ENCODE measurements around the gene FILIP1.
"Not testable (repeated sequence)": the region's sequence is repeated elsewhere in the genome, so short reads cannot be mapped to it uniquely, and the experiment has no call there.

Gene FILIP1

GRCh38 chr6:75419980-75420379 is 73.6 kb downstream of the FILIP1 start:
- DNase-seq (ENCODE audit: low spot score) = no peak

GRCh38 chr6:75419416-75419815 is 74.2 kb downstream of the FILIP1 start:
- no peak for DNase-seq (ENCODE audit: low spot score)

DNA sequence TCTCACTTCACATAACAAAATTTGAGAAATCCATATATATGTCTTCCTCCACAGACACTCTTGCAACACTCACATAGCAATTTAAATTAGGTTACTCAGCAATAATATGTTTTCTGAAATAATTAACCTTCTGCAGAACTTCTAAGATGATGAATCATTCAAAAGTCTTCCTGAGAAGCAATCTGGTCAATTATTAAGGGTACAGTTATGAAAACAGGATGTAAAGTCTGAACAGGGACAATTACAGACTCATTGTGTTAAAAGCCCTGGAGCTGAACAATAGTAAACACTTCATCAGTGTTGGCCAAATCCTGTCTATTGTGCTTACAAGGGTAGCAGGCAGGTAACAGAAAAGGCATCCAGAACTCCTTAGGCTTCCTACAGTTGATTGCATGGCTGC is 75.4 kb downstream of the FILIP1 start:
- no peak for DNase-seq (ENCODE audit: low spot score)

DNA sequence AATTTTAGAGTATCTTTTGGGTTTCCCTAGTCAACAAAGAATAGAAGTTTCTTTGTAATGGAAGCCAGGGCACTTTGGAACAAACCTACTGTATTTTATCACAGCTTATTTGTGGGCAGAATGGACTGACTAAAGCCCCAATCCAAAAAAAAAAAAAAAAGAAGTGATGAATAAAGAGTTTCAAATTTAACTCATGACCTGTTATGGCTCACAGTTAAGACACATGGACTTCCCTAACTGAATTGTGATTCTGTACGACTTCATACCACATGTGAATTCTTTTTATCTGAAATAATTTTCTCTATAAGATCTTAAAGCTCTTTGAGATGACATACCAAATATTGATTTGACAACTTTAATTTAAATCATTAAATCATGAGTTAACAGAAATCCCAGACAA is 77.2 kb downstream of the FILIP1 start:
- DNase-seq (ENCODE audit: low spot score) = no peak

DNA sequence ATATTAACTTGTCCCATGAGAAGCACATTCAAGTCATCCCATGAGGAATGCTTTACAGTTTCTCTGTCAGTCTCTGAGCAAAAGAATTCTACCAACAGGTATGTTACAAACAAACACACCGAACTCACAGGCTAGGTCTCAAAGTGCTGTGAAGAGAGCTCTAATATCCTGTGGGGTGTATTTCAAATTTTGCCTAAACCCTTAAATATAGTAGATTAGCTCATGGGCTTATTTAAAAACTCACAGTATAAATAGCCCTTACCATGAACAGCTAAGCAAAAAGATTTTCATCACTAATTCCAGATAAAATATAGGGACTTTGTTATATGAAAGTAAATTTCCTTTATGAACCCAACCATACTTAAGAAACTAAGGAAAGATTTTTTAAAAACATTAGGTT is 77.8 kb downstream of the FILIP1 start:
- no peak for DNase-seq (ENCODE audit: low spot score)

GRCh38 chr6:75414445-75415021 is 79.1 kb downstream of the FILIP1 start:
- no peak for DNase-seq (ENCODE audit: low spot score)

- DNase-seq (ENCODE audit: low spot score) = no peak
These were observed 80.5 kb downstream of the FILIP1 start for GRCh38 chr6:75412969-75413662.

DNA sequence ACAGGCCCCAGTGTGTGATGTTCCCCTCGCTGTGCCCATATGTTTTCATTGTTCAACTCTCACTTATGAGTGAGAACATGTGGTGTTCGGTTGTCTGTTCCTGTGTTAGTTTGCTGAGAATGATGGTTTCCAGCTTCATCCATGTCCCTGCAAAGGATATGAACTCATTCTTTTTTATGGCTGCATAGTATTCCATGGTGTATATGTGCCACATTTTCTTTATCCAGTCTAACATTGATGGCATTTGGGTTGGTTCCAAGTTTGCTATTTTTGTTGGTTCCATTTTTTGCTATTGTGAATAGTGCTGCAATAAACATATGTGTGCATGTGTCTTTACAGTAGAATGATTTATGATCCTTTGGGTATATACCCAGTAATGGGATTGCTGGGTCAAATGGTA is 83.0 kb downstream of the FILIP1 start:
- DNase-seq (ENCODE audit: low spot score) = not testable (repeated sequence)

DNA sequence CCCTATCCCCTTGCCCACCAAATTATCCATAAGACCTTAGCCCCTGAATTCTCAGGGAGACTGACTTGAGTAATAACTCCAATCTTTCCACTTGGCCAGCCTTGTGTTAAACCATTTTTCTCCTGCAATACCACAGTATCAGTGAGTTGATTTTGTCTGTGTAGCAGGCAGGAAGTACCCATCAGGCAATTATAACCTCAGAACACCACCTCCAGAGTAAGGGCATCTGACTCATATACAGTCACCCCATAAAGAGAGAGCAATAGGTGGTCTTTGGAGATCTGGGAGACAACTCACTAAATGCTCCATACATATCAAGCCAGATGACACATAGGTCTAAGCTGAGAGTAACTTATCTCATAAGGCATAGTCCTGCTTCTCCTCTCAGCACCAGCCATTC is 83.7 kb downstream of the FILIP1 start:
- DNase-seq (ENCODE audit: low spot score) = no peak

DNA sequence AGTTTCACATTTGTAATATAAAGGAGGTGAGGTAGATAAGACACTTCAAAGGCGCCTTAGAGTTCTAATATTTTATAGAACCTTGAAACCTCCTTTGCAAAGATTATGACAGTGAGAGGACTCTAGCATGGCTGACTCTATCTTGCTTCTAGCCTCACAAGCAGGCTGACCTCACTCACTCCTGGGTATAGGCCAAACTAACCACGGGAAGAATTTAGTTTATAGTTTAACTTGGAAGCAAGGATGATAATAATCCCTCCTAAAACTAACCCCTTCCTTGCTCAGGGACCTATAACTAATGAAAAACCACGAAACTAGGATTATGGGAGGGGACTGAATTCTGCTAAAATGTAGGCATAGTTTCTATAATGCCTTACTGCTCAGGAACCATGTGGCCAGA is 84.3 kb downstream of the FILIP1 start:
- no peak for DNase-seq (ENCODE audit: low spot score)

DNA sequence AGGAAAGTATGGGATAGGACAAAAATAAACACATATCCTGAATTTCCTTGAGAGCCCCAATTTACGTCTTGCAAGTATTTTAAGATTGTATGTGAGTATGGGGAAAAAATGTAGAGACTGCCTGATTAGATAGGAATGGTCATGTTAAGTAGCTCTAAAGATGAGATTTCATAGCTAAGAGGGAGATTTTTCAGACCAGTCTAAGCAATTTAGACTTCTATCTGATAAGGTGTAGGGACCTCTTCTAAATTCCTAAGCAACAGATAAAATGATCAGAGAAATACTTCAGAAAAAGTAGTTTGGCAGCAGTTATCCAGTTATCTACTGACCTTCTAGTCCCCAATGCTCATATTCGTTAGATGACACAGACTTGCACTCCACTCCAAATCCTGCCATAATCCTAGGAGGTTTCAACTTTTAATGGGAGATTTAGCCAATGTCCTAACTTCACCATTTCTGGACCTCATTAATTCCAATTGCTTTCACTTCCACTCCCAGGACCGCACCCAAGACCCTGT is 90.0 kb downstream of the FILIP1 start:
- no peak for DNase-seq (ENCODE audit: low spot score)

DNA sequence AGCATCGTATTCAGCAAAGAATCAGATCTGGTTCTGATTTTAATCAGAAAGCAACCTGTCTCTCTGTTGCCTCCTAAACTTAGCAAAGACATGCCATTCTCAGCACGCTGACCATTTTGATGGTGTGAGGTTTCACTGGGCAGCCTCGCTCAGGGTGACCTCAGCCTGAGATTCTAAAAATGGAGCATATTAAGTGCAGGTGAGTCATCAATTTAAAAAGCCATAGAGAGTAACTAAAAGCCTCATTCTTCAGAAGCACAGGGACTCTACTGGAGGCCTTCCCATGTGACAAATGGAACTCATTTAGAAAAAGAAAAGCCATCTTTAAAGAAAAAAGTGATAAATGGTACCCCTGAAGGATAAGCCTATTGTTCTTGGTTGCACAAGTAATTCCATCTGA is 91.3 kb downstream of the FILIP1 start:
- DNase-seq (ENCODE audit: low spot score) = no peak

GRCh38 chr6:75397656-75398465 is 95.7 kb downstream of the FILIP1 start:
- no peak for DNase-seq (ENCODE audit: low spot score)

DNA sequence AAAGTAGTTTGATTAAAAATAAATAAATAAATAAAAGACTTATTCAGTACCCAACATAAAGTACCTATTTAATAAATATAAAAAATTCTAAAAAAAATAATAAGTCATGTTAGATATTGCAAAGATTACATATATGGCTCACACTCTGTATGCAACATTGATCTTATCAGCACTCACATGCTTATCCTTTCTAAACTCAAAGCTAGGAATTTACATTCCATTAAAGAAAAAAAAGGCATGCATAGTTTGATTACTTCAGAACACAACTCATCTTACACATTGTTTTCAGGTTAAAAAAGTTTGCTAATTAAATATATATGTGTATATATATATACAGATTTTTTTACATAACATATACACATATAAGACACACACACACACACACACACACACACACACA is 96.4 kb downstream of the FILIP1 start:
- no peak for DNase-seq (ENCODE audit: low spot score)

DNA sequence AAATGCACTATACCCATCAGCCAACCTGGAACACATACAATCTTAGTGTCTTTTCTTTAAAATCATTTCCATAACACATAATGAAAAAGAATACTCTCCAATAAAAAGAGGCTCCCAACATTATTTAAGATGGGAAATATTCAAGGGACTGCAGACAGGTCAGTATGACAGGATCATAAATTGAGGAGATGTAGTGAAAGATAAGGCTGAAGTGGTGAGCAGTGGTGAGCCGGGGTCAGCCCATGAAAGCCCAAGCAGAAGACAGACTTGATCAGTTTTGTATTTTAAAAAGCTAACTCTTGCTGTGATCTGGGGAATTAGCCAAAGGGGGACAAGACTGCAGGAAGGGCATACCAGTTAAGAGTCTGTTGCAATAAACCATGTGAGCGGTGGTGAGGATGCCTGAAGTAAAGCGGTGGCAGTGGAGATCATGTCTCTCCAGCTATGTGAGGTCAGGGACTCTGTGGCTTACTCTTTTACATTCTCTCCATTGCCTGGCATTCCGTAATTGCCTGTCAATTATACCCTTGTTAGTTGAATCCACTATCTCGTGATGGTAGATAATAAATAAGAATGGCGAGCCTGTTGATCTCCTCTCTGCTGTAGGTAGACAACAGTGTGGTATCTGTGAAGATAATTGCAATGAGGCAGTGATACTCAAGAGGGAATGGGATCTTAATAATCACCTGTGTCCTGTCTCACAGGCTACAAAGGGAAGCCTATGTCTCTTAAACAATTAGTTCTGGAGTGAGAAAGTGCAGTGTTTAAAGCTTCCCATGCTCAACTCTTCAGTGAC is 97.4 kb downstream of the FILIP1 start:
- DNase-seq (ENCODE audit: low spot score) = no peak

- DNase-seq (ENCODE audit: low spot score) = no peak
These were observed 99.8 kb downstream of the FILIP1 start for GRCh38 chr6:75393806-75394205.

GRCh38 chr6:75391276-75391675 is 102.3 kb downstream of the FILIP1 start:
- DNase-seq (ENCODE audit: low spot score) = no peak

DNA sequence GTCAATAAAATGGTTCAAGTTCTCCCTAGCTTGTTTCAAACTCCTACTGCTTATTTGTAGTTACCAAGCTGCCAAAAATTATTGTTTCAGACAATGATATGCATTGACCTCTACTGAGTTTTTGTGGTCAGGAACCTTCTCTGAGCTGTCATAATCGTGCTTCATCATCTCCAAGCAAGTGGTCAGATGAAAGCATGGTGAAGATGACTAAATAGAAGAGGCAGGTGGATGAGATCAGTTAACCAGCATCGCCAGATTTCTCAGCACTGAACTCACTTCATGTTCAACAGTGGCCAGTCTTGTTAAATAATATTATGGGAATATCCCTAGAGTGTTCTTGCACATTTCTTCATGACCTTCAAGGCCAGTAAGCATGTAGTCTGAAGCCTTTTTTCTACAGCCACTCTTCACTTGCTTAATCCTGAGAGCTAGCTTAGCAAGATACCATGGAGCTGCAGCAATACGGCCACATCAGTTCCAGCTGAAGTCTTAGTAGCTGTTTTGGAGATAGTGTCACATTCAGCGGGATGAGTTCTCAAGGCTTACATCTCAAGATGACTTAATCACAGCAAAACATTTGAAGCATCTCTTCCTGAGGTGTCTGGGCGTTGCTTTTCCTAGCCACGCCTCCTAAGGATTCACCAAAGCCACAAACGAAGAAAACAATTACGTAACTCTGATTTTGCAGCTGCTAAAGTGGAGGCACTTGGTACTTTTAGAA is 107.4 kb downstream of the FILIP1 start:
- DNase-seq (ENCODE audit: low spot score) = no peak

GRCh38 chr6:75384116-75384515 is 109.5 kb downstream of the FILIP1 start:
- no peak for DNase-seq (ENCODE audit: low spot score)

DNA sequence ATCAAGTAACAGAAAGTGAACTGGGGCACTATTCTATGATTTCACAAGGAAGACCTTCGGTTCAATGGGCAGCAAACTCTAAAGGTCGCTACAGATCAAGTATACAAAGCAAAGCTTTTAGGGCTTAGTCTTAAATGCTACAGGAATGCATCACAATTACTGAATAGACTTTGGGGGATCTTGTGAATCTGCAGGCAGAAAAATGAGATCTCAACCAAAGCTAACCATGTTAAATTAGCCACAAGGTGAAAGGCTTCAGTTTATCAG is 111.0 kb downstream of the FILIP1 start:
- no peak for DNase-seq (ENCODE audit: low spot score)

DNA sequence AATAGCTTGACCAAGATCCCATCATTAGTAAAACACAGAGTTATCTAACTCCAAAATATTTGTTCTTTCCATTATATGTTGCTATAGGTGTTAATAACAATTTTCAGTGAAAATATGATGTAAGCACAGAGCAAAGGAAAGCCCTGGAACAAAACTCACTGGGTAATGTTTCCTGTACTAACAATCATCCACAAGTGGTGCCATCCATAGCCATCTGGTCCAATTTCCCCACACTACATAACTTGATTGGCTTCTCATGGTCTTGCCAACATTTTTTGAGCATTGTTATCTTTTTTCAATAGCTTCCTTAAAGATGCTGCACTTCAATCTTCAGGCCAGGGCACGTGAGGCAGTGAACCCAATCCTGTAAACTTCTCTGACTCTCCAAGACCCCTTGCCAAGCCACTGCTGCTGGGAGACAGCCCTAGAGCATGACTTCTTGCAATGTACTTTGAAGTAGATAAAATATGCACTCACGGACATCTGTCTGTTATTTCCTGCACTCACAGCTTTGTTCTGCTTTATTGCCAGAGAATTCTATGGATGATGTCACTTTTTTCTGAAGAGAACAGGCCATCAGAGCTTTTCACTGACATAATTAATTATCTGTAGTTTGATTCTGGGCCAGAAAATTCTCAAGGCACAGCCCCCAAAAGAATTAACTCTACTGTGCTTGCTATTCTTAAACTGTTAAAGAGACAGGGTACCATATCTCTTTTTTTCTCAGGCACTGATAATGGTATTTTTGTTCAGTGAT is 111.5 kb downstream of the FILIP1 start:
- DNase-seq (ENCODE audit: low spot score) = no peak
